VCaP (cell line): ENCODE data around the gene STK32C.

Source experiments
- H3K27ac ChIP-seq: fragments of 450-650 bp; 2 replicates; pipeline ENCODE4 v1.5.1; 2017
- TF ChIP-seq, protein P1 (sequence below): fragments of 450-650 bp; conservative IDR thresholded peaks from 2 replicates; pipeline ENCODE4 v1.5.1; 2017; ENCODE audit warnings: mild to moderate bottlenecking, moderate library complexity

The STK32C gene

DNA sequence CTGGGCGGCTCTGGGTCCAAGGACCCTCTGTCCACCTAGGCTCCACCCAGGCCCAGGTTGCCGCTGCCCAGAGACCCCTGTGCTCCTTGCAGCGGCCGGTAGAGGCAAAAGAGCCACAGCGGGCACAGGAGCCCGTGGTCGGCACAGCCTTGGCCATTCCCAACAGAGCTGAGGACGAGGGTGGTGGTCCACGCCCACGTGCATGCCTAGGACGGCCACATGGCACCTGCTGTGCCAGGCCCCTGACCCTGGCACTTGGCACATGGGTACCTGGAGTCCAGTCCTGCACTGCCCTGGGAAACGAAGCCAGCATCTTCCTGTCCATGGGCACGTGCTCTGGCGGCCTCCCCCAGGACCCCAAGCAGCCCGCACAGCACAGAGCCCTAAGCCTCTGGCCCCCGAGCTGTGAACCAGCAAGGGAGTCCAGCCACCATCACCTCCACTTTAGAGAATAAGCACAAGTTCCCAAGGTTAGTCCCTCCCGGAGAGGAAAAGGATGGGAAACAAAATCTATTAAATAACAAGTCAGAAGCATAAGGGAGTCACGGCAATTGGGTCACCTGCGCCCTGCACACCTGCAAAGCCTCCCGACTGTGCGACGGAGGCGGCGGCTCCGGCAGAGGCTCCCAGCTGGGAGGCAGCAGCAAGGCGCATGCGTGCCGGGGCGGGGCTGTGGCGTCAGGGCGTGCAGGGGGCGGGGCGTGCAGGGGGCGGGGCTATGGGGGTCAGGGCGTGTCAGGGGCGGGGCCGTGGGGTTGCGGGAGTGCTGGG lies 59.1 kb downstream of the STK32C start:
- H3K27ac ChIP-seq, result no peak overlapping the region
- TF ChIP-seq, protein P1, sequence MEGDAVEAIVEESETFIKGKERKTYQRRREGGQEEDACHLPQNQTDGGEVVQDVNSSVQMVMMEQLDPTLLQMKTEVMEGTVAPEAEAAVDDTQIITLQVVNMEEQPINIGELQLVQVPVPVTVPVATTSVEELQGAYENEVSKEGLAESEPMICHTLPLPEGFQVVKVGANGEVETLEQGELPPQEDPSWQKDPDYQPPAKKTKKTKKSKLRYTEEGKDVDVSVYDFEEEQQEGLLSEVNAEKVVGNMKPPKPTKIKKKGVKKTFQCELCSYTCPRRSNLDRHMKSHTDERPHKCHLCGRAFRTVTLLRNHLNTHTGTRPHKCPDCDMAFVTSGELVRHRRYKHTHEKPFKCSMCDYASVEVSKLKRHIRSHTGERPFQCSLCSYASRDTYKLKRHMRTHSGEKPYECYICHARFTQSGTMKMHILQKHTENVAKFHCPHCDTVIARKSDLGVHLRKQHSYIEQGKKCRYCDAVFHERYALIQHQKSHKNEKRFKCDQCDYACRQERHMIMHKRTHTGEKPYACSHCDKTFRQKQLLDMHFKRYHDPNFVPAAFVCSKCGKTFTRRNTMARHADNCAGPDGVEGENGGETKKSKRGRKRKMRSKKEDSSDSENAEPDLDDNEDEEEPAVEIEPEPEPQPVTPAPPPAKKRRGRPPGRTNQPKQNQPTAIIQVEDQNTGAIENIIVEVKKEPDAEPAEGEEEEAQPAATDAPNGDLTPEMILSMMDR, result no peak

DNA sequence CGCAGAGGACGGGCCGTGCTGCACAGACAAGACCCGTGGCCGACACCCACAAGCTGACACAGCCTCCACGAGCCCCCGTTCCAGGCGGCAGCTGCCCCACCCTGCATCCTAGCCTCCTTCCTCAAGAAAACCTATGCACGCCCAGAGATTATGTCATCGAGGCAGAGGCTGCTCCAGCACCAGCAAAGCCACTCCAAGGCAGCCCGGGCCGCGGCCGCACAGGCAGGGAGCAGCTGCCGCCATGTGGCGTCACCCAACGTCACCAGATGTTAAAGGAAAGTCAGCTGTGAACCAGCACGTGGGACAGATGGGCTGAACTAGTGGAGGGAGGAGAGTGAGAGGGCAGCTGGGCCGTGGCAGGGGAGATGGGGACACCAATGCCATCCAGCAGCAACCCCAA lies 59.8 kb downstream of the STK32C start:
- TF ChIP-seq, protein P1, result no peak
- H3K27ac ChIP-seq, result no peak overlapping the region

DNA sequence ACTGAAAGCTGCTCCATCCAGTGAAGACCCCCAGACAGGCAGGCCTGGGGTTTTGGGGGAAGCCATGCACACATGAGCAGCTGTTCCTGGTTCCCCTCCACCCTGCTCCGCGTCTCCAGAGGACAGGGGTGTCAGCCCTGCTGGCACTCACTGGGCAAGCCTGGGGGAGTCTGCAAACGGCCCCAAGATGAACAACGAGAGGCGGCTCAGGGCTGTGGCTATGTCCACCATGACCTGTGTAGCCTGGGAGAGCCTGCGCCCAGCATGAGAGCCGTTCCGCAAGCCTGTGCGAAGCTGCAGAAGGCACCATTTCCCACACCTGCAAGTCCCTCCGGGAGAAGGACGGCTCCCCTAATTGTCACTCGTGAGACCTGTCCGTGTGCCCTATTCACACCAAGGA lies 61.5 kb downstream of the STK32C start:
- TF ChIP-seq, protein P1, result no peak
- H3K27ac ChIP-seq, result no peak overlapping the region

DNA sequence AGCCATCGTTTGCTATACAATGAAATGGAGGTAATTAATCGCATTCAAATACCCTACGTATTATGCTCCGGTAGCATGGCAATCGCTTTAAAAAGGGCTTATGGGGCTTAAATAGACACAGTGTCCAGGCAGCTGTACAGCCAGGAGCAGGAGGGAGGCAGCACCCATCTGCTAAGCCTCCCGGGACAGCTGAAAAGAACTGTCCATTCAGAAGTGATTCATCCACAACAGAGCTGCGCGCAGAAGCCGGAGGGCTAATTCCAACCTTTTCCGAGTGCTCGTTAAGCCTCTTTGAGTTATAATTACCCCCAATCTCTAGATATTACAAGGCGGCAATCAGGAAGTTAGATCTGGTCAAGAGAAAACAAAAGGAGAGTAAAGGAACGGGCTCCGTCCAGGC lies 62.7 kb downstream of the STK32C start:
- TF ChIP-seq, protein P1, result no peak
- no peak overlapping the region for H3K27ac ChIP-seq

DNA sequence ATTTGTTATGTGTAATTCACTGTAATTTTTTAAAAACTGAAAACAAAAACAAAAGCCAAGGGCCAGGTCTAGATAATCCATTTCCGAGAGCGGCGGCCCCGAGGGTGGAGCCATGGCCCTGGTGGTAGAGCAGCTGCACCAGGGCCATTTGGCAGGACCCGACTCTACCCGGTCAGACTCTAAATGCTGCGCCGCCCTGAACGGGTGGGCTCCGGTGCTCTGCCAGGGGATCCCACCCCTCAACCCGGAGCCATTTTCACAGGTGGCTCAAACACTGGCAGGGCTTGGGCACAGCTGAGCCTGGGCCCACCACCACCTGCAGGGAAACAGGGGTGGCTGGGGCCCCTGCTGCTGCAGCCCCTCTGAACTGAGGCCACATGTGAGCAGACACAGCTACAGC lies 64.1 kb downstream of the STK32C start:
- TF ChIP-seq, protein P1, result no peak
- H3K27ac ChIP-seq, result no peak overlapping the region

DNA sequence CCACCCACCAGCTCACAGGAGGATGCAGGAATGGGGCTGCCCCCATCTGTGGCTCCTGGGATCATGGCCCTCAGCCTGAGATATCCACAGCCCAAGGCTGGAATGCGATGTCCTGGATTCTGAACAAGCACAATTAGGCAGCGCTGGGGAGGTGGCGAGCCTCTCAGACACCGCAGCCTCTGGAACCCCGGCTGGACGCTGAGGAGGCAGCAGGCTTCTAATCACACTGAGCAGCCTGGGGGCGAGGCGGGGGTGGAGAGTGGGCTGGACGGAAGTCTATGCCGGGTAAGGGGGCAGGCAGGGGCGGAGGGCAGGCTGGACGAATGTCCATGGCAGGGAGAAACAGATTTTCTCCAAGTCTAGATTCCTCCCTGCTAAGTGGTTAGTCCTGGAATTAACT lies 64.6 kb downstream of the STK32C start:
- TF ChIP-seq, protein P1, result no peak

DNA sequence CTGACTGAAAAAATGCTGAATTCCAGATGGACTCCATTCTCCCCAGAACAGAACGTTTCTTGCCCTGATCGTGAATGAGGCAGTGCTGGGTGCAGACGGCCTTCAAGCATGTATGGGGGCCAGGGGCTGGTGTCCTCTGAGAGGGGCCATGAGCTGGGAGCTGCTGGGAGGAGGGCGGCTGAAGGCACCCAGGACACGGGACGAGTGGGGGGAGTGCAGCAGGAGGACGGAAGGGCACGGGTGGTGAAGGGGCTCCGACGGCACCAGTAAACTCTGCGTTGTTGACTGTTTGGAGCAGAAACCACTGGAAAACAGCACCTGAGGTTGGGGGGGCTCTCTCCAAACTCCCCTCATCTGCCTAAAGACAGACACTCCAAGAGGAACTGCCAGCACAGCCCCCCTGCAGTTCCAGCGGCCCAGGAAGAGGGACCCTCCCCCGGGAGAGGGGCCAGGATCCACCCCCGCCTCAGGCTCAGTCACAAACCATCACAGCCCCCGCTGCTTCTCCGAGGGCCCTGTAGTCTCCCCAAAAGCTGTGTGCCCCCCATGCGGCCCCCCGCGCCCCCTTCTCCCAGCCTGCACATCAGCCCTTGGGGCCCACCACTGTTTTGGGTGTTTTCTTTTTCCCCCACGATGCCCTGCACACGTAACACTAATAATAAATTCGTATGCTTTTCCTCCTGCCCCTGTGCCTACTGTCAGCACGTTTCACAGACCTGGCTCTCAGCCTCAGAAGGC lies 65.5 kb downstream of the STK32C start:
- TF ChIP-seq, protein P1, result no peak
- H3K27ac ChIP-seq, result no peak overlapping the region

More for the DNA sequence above, 64.6 kb downstream of the STK32C start:
- H3K27ac ChIP-seq, result no peak overlapping the region
